Left lung (tissue), 10 donors: ENCODE measurements around the gene PKP4. TPM values are rescaled to one million over a fixed set of nuclear protein-coding genes. Genes with fewer than 3 reads are reported as not detected.

Experiments
- ATAC-seq: fragments of 200-7000 bp; cut with Tn5 transposase; one replicate; pipeline ENCODE4 v1.9.1; 2020; ENCODE audit warnings: moderate library complexity
- DNase-seq, 4 donors: peaks; one replicate each; pipeline ENCODE4 v3.0.0-alpha.2; 2013 to 2020
- H3K27ac ChIP-seq, 2 donors: fragments of 200-600 bp; sonication (generic) in 1 of 2; one replicate each; pipeline versions ENCODE4 v1.5.0 to v1.8.0; 2020 to 2021
- H3K27me3 ChIP-seq, 2 donors: fragments of 200-600 bp; sonication (generic) in 1 of 2; one replicate each; pipeline versions ENCODE4 v1.5.0 to v1.8.0; 2020 to 2021
- H3K36me3 ChIP-seq, 2 donors: fragments of 200-600 bp; sonication (generic) in 1 of 2; one replicate each; pipeline versions ENCODE4 v1.5.0 to v1.8.0; 2020 to 2021
- H3K4me1 ChIP-seq, 2 donors: fragments of 200-600 bp; one replicate each; pipeline ENCODE4 v1.8.0; 2021
- H3K4me3 ChIP-seq, 2 donors: fragments of 200-600 bp; sonication (generic) in 1 of 2; one replicate each; pipeline versions ENCODE4 v1.5.0 to v1.8.0; 2020 to 2021; ENCODE audit warnings: mild to moderate bottlenecking in 1 of 2
- H3K9me3 ChIP-seq, 2 donors: fragments of 200-600 bp; sonication (generic) in 1 of 2; one replicate each; pipeline versions ENCODE4 v1.5.0 to v1.8.0; 2020 to 2021
- CTCF ChIP-seq, 2 donors: fragments of 200-600 bp; sonication (generic) in 1 of 2; IDR thresholded peaks; one replicate each; pipeline versions ENCODE4 v1.5.0 to v1.8.0; 2021; ENCODE audit warnings: antibody characterized with exemption in 2 of 2
- intact Hi-C, 2 donors: fragments of 100-400 bp; cut with DNase I; formaldehyde crosslinking; loops; one replicate each; pipeline versions ENCODE4 v1.11.2 to v1.14.2; 2022
- polyA plus RNA-seq, 6 donors: library from polyadenylated mRNA; unstranded; fragments of 120-200 nt; gene quantifications; one replicate each; pipeline ENCODE4 v1.2.1, GENCODE V29; 2013; ENCODE audit not compliant: insufficient read length in 6 of 6
- total RNA-seq, 2 donors: library from RNA; stranded (reverse); fragmentation: NEBNext Ultra II Directional; extraction: Animal tissue kit (Norgen Biotek cat#: 25700); gene quantifications; one replicate each; pipeline ENCODE4 v1.2.1, GENCODE V29; 2021
- donor health status: DM: no; HTN: yes; CAD: no.
- donor health status: DM: no; HTN: no; CAD: no.

Gene PKP4
- total and polyA plus RNA-seq, 8 donors, result 48.3 to 129 (median 110) TPM

GRCh38 chr2:158561054-158561453 lies 104.3 kb downstream of the PKP4 start:
- no peak overlapping the region for H3K27ac ChIP-seq
- no peak overlapping the region for H3K4me3 ChIP-seq
- TF ChIP-seq CTCF (IDR thresholded peaks at IDR 0.05), result no peak
- no peaks in the 10 kb centered on the region for H3K27me3 ChIP-seq
- no peaks in the 10 kb centered on the region for H3K4me1 ChIP-seq
- intact Hi-C loops, result no loop called here
- DNase-seq (no peak), ATAC-seq (no peak)
- H3K9me3 ChIP-seq, result no peaks in the 10 kb centered on the region
- no peaks in the 10 kb centered on the region for H3K36me3 ChIP-seq

GRCh38 chr2:158567208-158567607 lies 110.5 kb downstream of the PKP4 start:
- Histone ChIP-seq H3K27ac (no peak overlapping the region), H3K36me3 (no peaks in the 10 kb centered on the region), H3K4me1 (no peaks in the 10 kb centered on the region), H3K27me3 (no peaks in the 10 kb centered on the region), H3K9me3 (no peaks in the 10 kb centered on the region), H3K4me3 (no peak overlapping the region)
- DNase-seq, result no peak
- no peak for ATAC-seq
- TF ChIP-seq CTCF (IDR thresholded peaks at IDR 0.05), result no peak
- intact Hi-C loops, result no loop called here

- DNase-seq (no peak), ATAC-seq (no peak)
- H3K36me3 ChIP-seq, result no peaks in the 10 kb centered on the region
- H3K27ac ChIP-seq, result no peak overlapping the region
- intact Hi-C loops, result no loop called here
- H3K27me3 ChIP-seq, result no peaks in the 10 kb centered on the region
- H3K4me3 ChIP-seq, result no peak overlapping the region
- no peaks in the 10 kb centered on the region for H3K9me3 ChIP-seq
- H3K4me1 ChIP-seq, result no peaks in the 10 kb centered on the region
- no peak for TF ChIP-seq CTCF (IDR thresholded peaks at IDR 0.05)
Observed at GRCh38 chr2:158569284-158569683, 112.5 kb downstream of the PKP4 start.

GRCh38 chr2:158570869-158571268 lies 114.1 kb downstream of the PKP4 start:
- Histone ChIP-seq H3K27me3 (no peaks in the 10 kb centered on the region), H3K4me1 (no peaks in the 10 kb centered on the region), H3K36me3 (no peaks in the 10 kb centered on the region), H3K4me3 (no peak overlapping the region), H3K9me3 (no peaks in the 10 kb centered on the region), H3K27ac (no peak overlapping the region)
- intact Hi-C loops, result no loop called here
- ATAC-seq (no peak), DNase-seq (no peak)
- no peak for TF ChIP-seq CTCF (IDR thresholded peaks at IDR 0.05)

GRCh38 chr2:158573739-158574138 lies 117.0 kb downstream of the PKP4 start:
- Histone ChIP-seq H3K4me1 (no peaks in the 10 kb centered on the region), H3K9me3 (no peaks in the 10 kb centered on the region), H3K27me3 (no peaks in the 10 kb centered on the region), H3K36me3 (no peaks in the 10 kb centered on the region), H3K4me3 (no peak overlapping the region), H3K27ac (no peak overlapping the region)
- intact Hi-C loops, result no loop called here
- DNase-seq (no peak), ATAC-seq (no peak)
- TF ChIP-seq CTCF (IDR thresholded peaks at IDR 0.05), result no peak
